Mesangial cell (primary cell): ENCODE data around the gene DYSF. TPM values are rescaled to one million over a fixed set of nuclear protein-coding genes. Genes with fewer than 3 reads are reported as not detected.

Experiments
- total RNA-seq: library from RNA; depleted of rRNA; stranded (reverse); fragments of >200 nt; gene quantifications from 2 replicates; pipeline ENCODE4 v1.2.3, GENCODE V29; 2015

Gene DYSF
- total RNA-seq = 18.1 and 37.0 TPM in 2 replicates

DNA sequence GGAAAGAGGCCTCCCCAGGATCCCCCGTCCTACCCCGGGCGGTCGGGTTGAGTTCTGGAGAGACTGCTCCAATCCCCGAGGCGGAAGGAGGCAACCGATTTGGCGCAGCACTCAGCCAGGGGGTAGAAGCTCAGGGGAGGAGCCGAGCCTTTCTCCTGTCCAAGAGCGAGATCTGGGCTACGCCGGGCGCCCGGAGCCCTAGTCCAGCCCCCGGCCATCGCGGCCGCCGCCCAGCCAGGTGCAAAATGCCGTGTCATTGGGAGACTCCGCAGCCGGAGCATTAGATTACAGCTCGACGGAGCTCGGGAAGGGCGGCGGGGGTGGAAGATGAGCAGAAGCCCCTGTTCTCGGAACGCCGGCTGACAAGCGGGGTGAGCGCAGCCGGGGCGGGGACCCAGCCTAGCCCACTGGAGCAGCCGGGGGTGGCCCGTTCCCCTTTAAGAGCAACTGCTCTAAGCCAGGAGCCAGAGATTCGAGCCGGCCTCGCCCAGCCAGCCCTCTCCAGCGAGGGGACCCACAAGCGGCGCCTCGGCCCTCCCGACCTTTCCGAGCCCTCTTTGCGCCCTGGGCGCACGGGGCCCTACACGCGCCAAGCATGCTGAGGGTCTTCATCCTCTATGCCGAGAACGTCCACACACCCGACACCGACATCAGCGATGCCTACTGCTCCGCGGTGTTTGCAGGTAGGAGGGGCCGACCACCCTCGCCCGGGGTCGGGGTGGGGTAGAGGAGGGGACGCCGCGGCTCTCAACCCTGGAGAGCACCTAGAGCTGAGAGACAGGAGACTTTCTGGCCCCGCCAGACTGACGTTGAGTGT, at the start of gene DYSF:
TSS of gene DYSF (plus strand) at position 158 of the 817 bp plus-strand sequence.

Other genes starting within 250 kb of the DYSF start
- gene PAIP2B, start 226.5 kb upstream of the DYSF start, total RNA-seq = 0.81 and 2.3 TPM in 2 replicates
- 37.3 and 40.2 TPM in 2 replicates for gene ZNF638, start 121.8 kb upstream of the DYSF start, total RNA-seq